Endothelial cell (in vitro differentiated cells): ENCODE measurements around the gene SMYD2. TPM values are rescaled to one million over a fixed set of nuclear protein-coding genes. Genes with fewer than 3 reads are reported as not detected.

Experiments
- DNase-seq: peaks from one replicate; pipeline ENCODE4 v3.0.0; 2021; ENCODE audit warnings: low spot score
- H3K27ac Mint-ChIP-seq: one replicate; pipeline ENCODE4 v1.8.0; 2021; ENCODE audit warnings: mixed read lengths, inconsistent platforms; ENCODE audit not compliant: unreplicated experiment
- H3K27me3 Mint-ChIP-seq: one replicate; pipeline ENCODE4 v1.8.0; 2021; ENCODE audit warnings: mild to moderate bottlenecking, moderate library complexity, mixed read lengths, inconsistent platforms; ENCODE audit not compliant: unreplicated experiment
- H3K36me3 Mint-ChIP-seq: one replicate; pipeline ENCODE4 v1.8.0; 2021; ENCODE audit warnings: mild to moderate bottlenecking, low read depth, mixed read lengths, inconsistent platforms; ENCODE audit not compliant: unreplicated experiment
- H3K4me1 Mint-ChIP-seq: one replicate; pipeline ENCODE4 v1.8.0; 2021; ENCODE audit warnings: mild to moderate bottlenecking, mixed read lengths, inconsistent platforms; ENCODE audit not compliant: unreplicated experiment
- H3K4me3 Mint-ChIP-seq: one replicate; pipeline ENCODE4 v1.8.0; 2021; ENCODE audit warnings: mild to moderate bottlenecking, mixed read lengths, inconsistent platforms; ENCODE audit not compliant: unreplicated experiment
- H3K9me3 Mint-ChIP-seq: one replicate; pipeline ENCODE4 v1.8.0; 2021; ENCODE audit warnings: mixed read lengths, inconsistent platforms; ENCODE audit not compliant: unreplicated experiment
- CTCF ChIP-seq: fragments of 200-600 bp; sonication (generic); IDR thresholded peaks from one replicate; pipeline ENCODE4 v1.5.0; 2021; ENCODE audit warnings: antibody characterized with exemption; ENCODE audit not compliant: unreplicated experiment
- total RNA-seq: library from RNA; stranded (reverse); fragmentation: NEBNext Ultra II Directional; extraction: Animal tissue kit (Norgen Biotek cat#: 25700); gene quantifications from one replicate; pipeline ENCODE4 v1.2.1, GENCODE V29; 2021; ENCODE audit not compliant: unreplicated experiment

The SMYD2 gene
- total RNA-seq, 1 donor from 2014 or later = 44.1 TPM

- no peak for TF ChIP-seq CTCF
- peaks cover 17% of the 10 kb centered on the region for H3K4me1 Mint-ChIP-seq
Measured at GRCh38 chr1:214310777-214311690, 30.1 kb downstream of the SMYD2 start.

GRCh38 chr1:214312530-214313051, 31.6 kb downstream of the SMYD2 start:
- Mint-ChIP-seq H3K36me3 (peaks cover 17% of the 10 kb centered on the region), H3K27ac (no peak overlapping the region), H3K9me3 (no peaks in the 10 kb centered on the region), H3K27me3 (peaks cover 4% of the 10 kb centered on the region), H3K4me1 (peaks cover 17% of the 10 kb centered on the region), H3K4me3 (no peak overlapping the region)
- DNase-seq = no peak
- TF ChIP-seq CTCF = no peak

More at GRCh38 chr1:214310777-214311690, 30.1 kb downstream of the SMYD2 start:
- DNase-seq = no peak
- Mint-ChIP-seq H3K4me3 (no peak overlapping the region), H3K36me3 (peaks cover 6% of the 10 kb centered on the region), H3K9me3 (no peaks in the 10 kb centered on the region), H3K27ac (no peak overlapping the region), H3K27me3 (peaks cover 4% of the 10 kb centered on the region)

GRCh38 chr1:214314178-214314843, 33.4 kb downstream of the SMYD2 start:
- no peak for TF ChIP-seq CTCF
- no peak overlapping the region for H3K27ac Mint-ChIP-seq
- no peaks in the 10 kb centered on the region for H3K9me3 Mint-ChIP-seq
- H3K27me3 Mint-ChIP-seq = peaks cover 4% of the 10 kb centered on the region
- peaks cover 19% of the 10 kb centered on the region for H3K36me3 Mint-ChIP-seq
- H3K4me1 Mint-ChIP-seq = peaks cover 13% of the 10 kb centered on the region
- no peak overlapping the region for H3K4me3 Mint-ChIP-seq
- no peak for DNase-seq

GRCh38 chr1:214316593-214316992, 35.6 kb downstream of the SMYD2 start:
- DNase-seq = no peak
- no peak overlapping the region for H3K27ac Mint-ChIP-seq
- no peak for TF ChIP-seq CTCF
- no peak overlapping the region for H3K4me3 Mint-ChIP-seq
- H3K36me3 Mint-ChIP-seq = peaks cover 21% of the 10 kb centered on the region
- H3K27me3 Mint-ChIP-seq = peaks cover 4% of the 10 kb centered on the region
- H3K9me3 Mint-ChIP-seq = no peaks in the 10 kb centered on the region
- peaks cover 19% of the 10 kb centered on the region for H3K4me1 Mint-ChIP-seq
